Neural cell (in vitro differentiated cells): ENCODE data around the gene RBMS3. TPM values are rescaled to one million over a fixed set of nuclear protein-coding genes. Genes with fewer than 3 reads are reported as not detected.

ENCODE experiments used
- H2AFZ ChIP-seq: fragments of 200-600, 300-800 bp; sonication (generic), shearing (Covaris generic); 2 replicates; pipeline ENCODE4 v1.6.0; 2014; ENCODE audit warnings: low read depth, mild to moderate bottlenecking, antibody characterized with exemption, low read length, moderate library complexity
- H3F3A ChIP-seq: fragments of 200-600 bp; shearing (Covaris generic); 2 replicates; pipeline ENCODE4 v1.6.1; 2016; ENCODE audit warnings: mild to moderate bottlenecking, moderate library complexity, mixed read lengths, antibody characterized with exemption, low read length; ENCODE audit not compliant: insufficient read depth, poor library complexity, severe bottlenecking
- H3K27ac ChIP-seq: fragments of 200-600, 300-800 bp; sonication (generic), shearing (Covaris generic); 2 replicates; pipeline ENCODE4 v1.5.1; 2014; ENCODE audit warnings: mild to moderate bottlenecking, low read length, moderate library complexity
- H3K27me3 ChIP-seq: fragments of 300-800, 200-600 bp; sonication (generic), shearing (Covaris generic); 2 replicates; pipeline ENCODE4 v1.6.0; 2014; ENCODE audit warnings: mild to moderate bottlenecking, low read depth, low read length, moderate library complexity; ENCODE audit not compliant: insufficient read depth
- H3K36me3 ChIP-seq: fragments of 300-800, 200-600 bp; sonication (generic), shearing (Covaris generic); 2 replicates; pipeline ENCODE4 v1.5.1; 2014; ENCODE audit warnings: mild to moderate bottlenecking, antibody characterized with exemption, low read length, moderate library complexity; ENCODE audit not compliant: insufficient read depth
- H3K4me2 ChIP-seq: fragments of 300-800, 200-600 bp; sonication (generic), shearing (Covaris generic); 2 replicates; pipeline ENCODE4 v1.6.0; 2014; ENCODE audit warnings: mild to moderate bottlenecking, low read length
- H3K4me3 ChIP-seq: fragments of 300-800, 200-600 bp; sonication (generic), shearing (Covaris generic); 2 replicates; pipeline ENCODE4 v1.5.1; 2014; ENCODE audit warnings: mild to moderate bottlenecking, low read length, moderate library complexity
- H3K79me2 ChIP-seq: fragments of 200-600 bp; shearing (Covaris generic); replicated peaks from 2 replicates; pipeline ENCODE4 v1.6.0; 2014; ENCODE audit warnings: mild to moderate bottlenecking, low read length, moderate library complexity; ENCODE audit not compliant: insufficient read depth
- H3K9ac ChIP-seq: fragments of 300-800, 200-600 bp; sonication (generic), shearing (Covaris generic); 2 replicates; pipeline ENCODE4 v1.6.1; 2016; ENCODE audit warnings: mild to moderate bottlenecking, low read length, mixed read lengths
- H3K9me2 ChIP-seq: fragments of 200-600 bp; shearing (Covaris generic); 2 replicates; pipeline ENCODE4 v1.6.1; 2016; ENCODE audit warnings: mild to moderate bottlenecking, low read length, mixed read lengths; ENCODE audit not compliant: insufficient read depth
- H3K9me3 ChIP-seq: fragments of 200-600, 300-800 bp; sonication (generic), shearing (Covaris generic); 2 replicates; pipeline ENCODE4 v1.6.1; 2016; ENCODE audit warnings: mild to moderate bottlenecking, mixed run types, low read length, moderate library complexity, mixed read lengths
- H4K20me1 ChIP-seq: fragments of 200-600 bp; shearing (Covaris generic); 2 replicates; pipeline ENCODE4 v1.6.1; 2016; ENCODE audit warnings: mild to moderate bottlenecking, mixed run types; ENCODE audit not compliant: insufficient read depth
- CTCF ChIP-seq: fragments of 450-650 bp; IDR thresholded peaks from 2 replicates; pipeline ENCODE4 v1.5.1; 2014; ENCODE audit warnings: antibody characterized with exemption, mild to moderate bottlenecking, moderate library complexity; ENCODE audit not compliant: poor library complexity, severe bottlenecking
- EP300 ChIP-seq: fragments of 450-650 bp; conservative IDR thresholded peaks from 2 replicates; pipeline ENCODE4 v1.6.1; 2014; ENCODE audit warnings: antibody characterized with exemption, mild to moderate bottlenecking, moderate library complexity; ENCODE audit not compliant: poor library complexity, severe bottlenecking
- EZH2 ChIP-seq: fragments of 200-600, 300-800 bp; shearing (Covaris generic), sonication (generic); IDR thresholded peaks from 2 replicates; pipeline ENCODE4 v1.6.1; 2014; ENCODE audit warnings: antibody characterized with exemption, low read length, borderline replicate concordance, mild to moderate bottlenecking; ENCODE audit not compliant: insufficient read depth, poor library complexity, severe bottlenecking
- MXI1 ChIP-seq: fragments of 450-650 bp; conservative IDR thresholded peaks from 2 replicates; pipeline ENCODE4 v1.6.1; 2014; ENCODE audit warnings: antibody characterized with exemption, mild to moderate bottlenecking; ENCODE audit not compliant: poor library complexity, severe bottlenecking
- POLR2AphosphoS5 ChIP-seq: IDR thresholded peaks from 2 replicates; pipeline ENCODE4 v1.6.1; 2012
- RAD21 ChIP-seq: fragments of 450-650 bp; conservative IDR thresholded peaks from 2 replicates; pipeline ENCODE4 v1.6.1; 2014; ENCODE audit warnings: antibody characterized with exemption, mild to moderate bottlenecking, moderate library complexity
- REST ChIP-seq: IDR thresholded peaks from 2 replicates; pipeline ENCODE4 v1.6.1; 2012; ENCODE audit warnings: borderline replicate concordance
- SMC3 ChIP-seq: fragments of 450-650 bp; conservative IDR thresholded peaks from 2 replicates; pipeline ENCODE4 v1.6.1; 2014; ENCODE audit warnings: antibody characterized with exemption, mild to moderate bottlenecking, moderate library complexity; ENCODE audit not compliant: poor library complexity
- TAF1 ChIP-seq: IDR thresholded peaks from 2 replicates; pipeline ENCODE4 v1.6.1; 2012; ENCODE audit warnings: low read depth
- polyA plus RNA-seq: library from polyadenylated mRNA; depleted of rRNA; stranded (reverse); fragments of >200 nt; gene quantifications from 2 replicates; pipeline ENCODE4 v1.2.3, GENCODE V29; 2014

The RBMS3 gene
- polyA plus RNA-seq, 1 donor from 2014 or later, result 0.53 TPM

GRCh38 chr3:29864809-29865208 lies 583.9 kb downstream of the RBMS3 start:
- Histone ChIP-seq H3K9me3 (no peaks in the 10 kb centered on the region), H4K20me1 (no peaks in the 10 kb centered on the region), H3K4me2 (no peak overlapping the region), H3K9ac (no peak overlapping the region), H3K27me3 (no peaks in the 10 kb centered on the region), H3K9me2 (no peaks in the 10 kb centered on the region), H3K36me3 (no peaks in the 10 kb centered on the region), H3K4me3 (no peak overlapping the region), H3F3A (no peaks in the 10 kb centered on the region), H2AFZ (no peak overlapping the region), H3K79me2 (no peaks in the 10 kb centered on the region), H3K27ac (no peak overlapping the region)
- no peak for TF ChIP-seq TAF1
- no peak for TF ChIP-seq EZH2
- TF ChIP-seq EP300, result no peak
- no peak for TF ChIP-seq SMC3
- no peak for TF ChIP-seq CTCF
- no peak for TF ChIP-seq REST
- TF ChIP-seq POLR2AphosphoS5, result no peak
- TF ChIP-seq RAD21, result no peak
- TF ChIP-seq MXI1, result no peak

GRCh38 chr3:29868543-29869101 lies 587.8 kb downstream of the RBMS3 start:
- Histone ChIP-seq H3K4me2 (no peak overlapping the region), H2AFZ (no peak overlapping the region)
- no peak for TF ChIP-seq CTCF
- no peak for TF ChIP-seq TAF1
- no peak for TF ChIP-seq SMC3
- no peak for TF ChIP-seq EP300
- TF ChIP-seq POLR2AphosphoS5, result no peak
- no peak for TF ChIP-seq RAD21
- no peak for TF ChIP-seq REST
- no peak for TF ChIP-seq EZH2
- TF ChIP-seq MXI1, result no peak

More at GRCh38 chr3:29868543-29869101, 587.8 kb downstream of the RBMS3 start:
- no peaks in the 10 kb centered on the region for H3F3A ChIP-seq
- no peaks in the 10 kb centered on the region for H4K20me1 ChIP-seq
- H3K79me2 ChIP-seq, result no peaks in the 10 kb centered on the region
- H3K9me2 ChIP-seq, result no peaks in the 10 kb centered on the region
- no peak overlapping the region for H3K4me3 ChIP-seq
- H3K27me3 ChIP-seq, result no peaks in the 10 kb centered on the region
- H3K9me3 ChIP-seq, result no peaks in the 10 kb centered on the region
- no peaks in the 10 kb centered on the region for H3K36me3 ChIP-seq
- H3K27ac ChIP-seq, result no peak overlapping the region
- no peak overlapping the region for H3K9ac ChIP-seq
